ENCODE results near the gene IQCH. TPM values are rescaled to one million over a fixed set of nuclear protein-coding genes. Genes with fewer than 3 reads are reported as not detected.
"Not testable (repeated sequence)": the region's sequence is repeated elsewhere in the genome, so short reads cannot be mapped to it uniquely, and the experiment has no call there.

Gene IQCH
- total and polyA plus RNA-seq, 9 donors = 0.54 to 10.0 (median 0.84) TPM

DNA sequence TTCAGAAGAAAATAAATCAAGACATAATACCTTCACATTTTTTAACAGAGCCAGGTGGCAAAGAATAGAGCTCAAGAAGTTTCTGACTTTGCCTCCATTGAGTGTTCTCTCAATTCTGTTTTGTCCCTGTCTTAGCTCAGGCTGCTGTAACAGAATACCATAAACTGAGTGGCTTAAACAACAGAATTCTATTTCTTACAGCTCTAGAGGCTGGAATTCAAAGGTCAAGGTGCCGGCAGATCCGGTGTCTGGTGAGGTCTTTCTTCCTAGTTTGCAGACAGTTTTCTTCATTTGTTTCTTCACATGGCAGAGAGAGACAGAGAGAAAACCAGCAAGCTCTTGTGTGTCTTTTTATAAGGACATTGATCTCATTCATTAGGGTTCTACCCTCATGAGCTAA, 25.6 kb downstream of the IQCH start:
- intact Hi-C loops (cut with DNase I) = no loop called here
- Histone ChIP-seq H3K9me3 (no peaks in the 10 kb centered on the region), H3K27me3 (no peaks in the 10 kb centered on the region), H3K27ac (no peak overlapping the region), H3K36me3 (no peaks in the 10 kb centered on the region), H3K4me1 (ENCODE audit: insufficient read depth) (no peaks in the 10 kb centered on the region), H3K4me3 (no peak overlapping the region)
- 6 to 29% (median 7%) methylated on average over 2 of the region's 2 CpGs for WGBS, 3 donors
- TF ChIP-seq, protein P1, sequence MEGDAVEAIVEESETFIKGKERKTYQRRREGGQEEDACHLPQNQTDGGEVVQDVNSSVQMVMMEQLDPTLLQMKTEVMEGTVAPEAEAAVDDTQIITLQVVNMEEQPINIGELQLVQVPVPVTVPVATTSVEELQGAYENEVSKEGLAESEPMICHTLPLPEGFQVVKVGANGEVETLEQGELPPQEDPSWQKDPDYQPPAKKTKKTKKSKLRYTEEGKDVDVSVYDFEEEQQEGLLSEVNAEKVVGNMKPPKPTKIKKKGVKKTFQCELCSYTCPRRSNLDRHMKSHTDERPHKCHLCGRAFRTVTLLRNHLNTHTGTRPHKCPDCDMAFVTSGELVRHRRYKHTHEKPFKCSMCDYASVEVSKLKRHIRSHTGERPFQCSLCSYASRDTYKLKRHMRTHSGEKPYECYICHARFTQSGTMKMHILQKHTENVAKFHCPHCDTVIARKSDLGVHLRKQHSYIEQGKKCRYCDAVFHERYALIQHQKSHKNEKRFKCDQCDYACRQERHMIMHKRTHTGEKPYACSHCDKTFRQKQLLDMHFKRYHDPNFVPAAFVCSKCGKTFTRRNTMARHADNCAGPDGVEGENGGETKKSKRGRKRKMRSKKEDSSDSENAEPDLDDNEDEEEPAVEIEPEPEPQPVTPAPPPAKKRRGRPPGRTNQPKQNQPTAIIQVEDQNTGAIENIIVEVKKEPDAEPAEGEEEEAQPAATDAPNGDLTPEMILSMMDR (IDR thresholded peaks at IDR 0.05) = no peak
- TF ChIP-seq POLR2A (IDR thresholded peaks at IDR 0.05) = no peak
- no peak for TF ChIP-seq EP300 (IDR thresholded peaks at IDR 0.05)
- DNase-seq = no peak

DNA sequence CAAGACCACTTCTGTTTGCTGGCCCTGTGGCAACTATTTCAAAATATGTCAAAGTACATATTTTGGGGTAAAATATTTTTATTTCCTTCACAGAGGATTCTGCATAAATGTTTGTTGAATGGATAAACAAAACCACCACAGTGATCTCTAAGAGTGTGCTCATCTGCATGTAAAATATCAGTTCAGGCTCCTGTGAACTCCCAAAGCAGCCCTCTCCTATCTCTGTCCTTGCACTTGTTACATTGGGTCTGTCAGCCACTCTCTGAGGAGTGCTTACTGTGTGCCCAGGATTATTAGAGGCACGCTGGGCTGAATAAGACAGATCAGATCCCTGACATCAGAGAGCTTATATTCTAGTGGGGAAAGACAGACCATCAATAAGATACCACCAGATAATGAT, 27.1 kb downstream of the IQCH start:
- intact Hi-C loops (cut with DNase I) = no loop called here
- Histone ChIP-seq H3K36me3 (no peaks in the 10 kb centered on the region), H3K4me3 (no peak overlapping the region), H3K9me3 (no peaks in the 10 kb centered on the region), H3K4me1 (ENCODE audit: insufficient read depth) (no peaks in the 10 kb centered on the region), H3K27me3 (no peaks in the 10 kb centered on the region), H3K27ac (no peak overlapping the region)
- 58 to 86% (median 76%) methylated on average over 1 of the region's 1 CpG for WGBS, 3 donors
- TF ChIP-seq POLR2A (IDR thresholded peaks at IDR 0.05) = no peak
- no peak for TF ChIP-seq EP300 (IDR thresholded peaks at IDR 0.05)
- TF ChIP-seq, protein P1 (IDR thresholded peaks at IDR 0.05) = no peak
- DNase-seq = no peak

DNA sequence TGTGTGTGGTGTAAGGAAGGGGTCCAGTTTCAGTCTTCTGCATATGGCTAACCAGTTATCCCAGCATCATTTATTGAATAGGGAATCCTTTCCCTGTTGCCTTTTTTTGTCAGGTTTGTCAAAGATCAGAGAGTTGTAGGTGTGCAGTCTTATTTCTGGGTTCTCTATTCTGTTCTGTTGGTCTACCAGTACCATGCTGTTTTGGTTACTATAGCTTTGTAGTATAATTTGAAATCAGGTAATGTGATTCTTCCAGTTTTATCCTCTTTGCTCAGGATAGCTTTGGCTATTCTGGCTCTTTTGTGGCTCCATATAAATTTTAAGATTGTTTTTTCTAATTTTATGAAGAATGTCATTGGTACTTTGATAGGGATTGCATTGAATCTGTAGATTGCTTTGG, 31.0 kb downstream of the IQCH start:
- H3K27me3 ChIP-seq; DNase-seq; H3K36me3 ChIP-seq; intact Hi-C loops (cut with DNase I); H3K4me3 ChIP-seq; H3K27ac ChIP-seq; H3K4me1 ChIP-seq (ENCODE audit: insufficient read depth); H3K9me3 ChIP-seq: not testable (repeated sequence)

DNA sequence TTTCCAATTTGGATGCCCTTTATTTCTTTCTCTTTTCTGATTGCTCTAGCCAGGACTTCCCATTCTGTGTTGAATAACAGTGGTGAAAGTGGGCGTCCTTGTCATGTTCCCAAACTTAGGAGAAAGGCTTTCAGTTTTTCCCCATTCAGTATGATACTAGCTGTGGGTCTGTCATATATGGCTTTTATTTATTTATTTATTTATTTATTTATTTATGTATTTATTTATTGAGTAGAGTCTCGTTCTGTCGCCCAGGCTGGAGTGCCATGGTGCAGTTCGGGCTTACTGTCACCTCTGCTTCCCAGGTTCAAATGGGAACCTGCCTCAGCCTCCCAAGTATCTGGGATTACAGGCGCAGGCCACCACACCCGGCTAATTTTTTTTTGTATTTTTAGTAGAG, 31.8 kb downstream of the IQCH start:
- H3K27me3 ChIP-seq; H3K4me3 ChIP-seq; H3K36me3 ChIP-seq; H3K9me3 ChIP-seq; H3K4me1 ChIP-seq (ENCODE audit: insufficient read depth); intact Hi-C loops (cut with DNase I); DNase-seq; H3K27ac ChIP-seq: not testable (repeated sequence)
- 84 to 99% (median 99%) methylated on average over 6 of the region's 6 CpGs for WGBS, 3 donors

DNA sequence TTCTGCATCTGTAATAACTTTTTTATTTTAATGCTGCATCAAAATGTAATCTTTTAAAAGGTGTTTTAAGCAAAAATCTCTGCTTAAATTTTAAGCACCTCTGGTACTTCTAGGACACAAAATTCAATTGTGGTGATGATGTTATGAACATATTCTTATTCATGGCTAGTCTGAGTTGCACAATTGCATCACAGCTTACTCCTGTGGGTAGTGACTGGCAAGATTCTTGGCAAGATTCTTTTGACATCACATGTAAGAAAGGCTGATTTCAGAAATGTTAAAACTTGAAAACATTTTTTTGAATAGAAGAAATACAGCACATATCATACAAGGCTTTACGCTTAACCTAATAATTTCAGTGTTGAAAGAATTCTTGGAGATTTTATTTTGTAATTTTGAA, 35.7 kb downstream of the IQCH start:
- TF ChIP-seq, protein P1 (IDR thresholded peaks at IDR 0.05) = no peak
- no peak for TF ChIP-seq EP300 (IDR thresholded peaks at IDR 0.05)
- no peak for TF ChIP-seq POLR2A (IDR thresholded peaks at IDR 0.05)
- H3K36me3 ChIP-seq = no peaks in the 10 kb centered on the region
- no peaks in the 10 kb centered on the region for H3K9me3 ChIP-seq
- no peak overlapping the region for H3K4me3 ChIP-seq
- no peak for DNase-seq
- WGBS, 3 donors = 95 to 100% (median 97%) methylated on average over 1 of the region's 1 CpG
- intact Hi-C loops (cut with DNase I) = no loop called here
- H3K27me3 ChIP-seq = no peaks in the 10 kb centered on the region
- no peaks in the 10 kb centered on the region for H3K4me1 ChIP-seq (ENCODE audit: insufficient read depth)
- no peak overlapping the region for H3K27ac ChIP-seq

DNA sequence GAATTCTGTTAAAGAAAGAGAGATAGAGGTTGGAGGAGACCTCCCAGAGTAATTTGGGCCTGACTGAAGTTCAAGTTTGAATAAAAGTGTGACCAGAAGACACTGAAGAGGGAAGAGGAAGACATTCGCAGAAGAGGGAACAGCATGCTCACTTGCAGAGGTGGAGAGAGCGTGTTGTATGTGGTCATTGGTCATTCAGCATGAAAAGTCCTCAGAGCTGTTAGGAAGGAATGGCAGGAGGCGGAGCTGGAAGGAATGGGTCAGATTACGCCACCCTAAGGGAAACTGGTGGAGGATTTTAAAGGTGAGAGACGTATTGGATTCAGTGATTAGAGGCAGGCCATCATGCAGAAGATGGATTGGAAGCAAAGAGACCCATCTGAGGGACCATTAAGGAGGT, 41.6 kb downstream of the IQCH start:
- DNase-seq = no peak
- 93 to 98% (median 95%) methylated on average over 5 of the region's 5 CpGs for WGBS, 3 donors
- Histone ChIP-seq H3K4me1 (ENCODE audit: insufficient read depth) (no peaks in the 10 kb centered on the region), H3K4me3 (no peak overlapping the region), H3K36me3 (no peaks in the 10 kb centered on the region), H3K27me3 (no peaks in the 10 kb centered on the region), H3K27ac (no peak overlapping the region), H3K9me3 (no peaks in the 10 kb centered on the region)
- intact Hi-C loops (cut with DNase I) = loop anchor here in 1 of 4 donors (2.0 kb wide), 1 partner anchor 347 kb away; no protein-coding TSS in a partner anchor
- TF ChIP-seq EP300 (IDR thresholded peaks at IDR 0.05) (no peak), POLR2A (IDR thresholded peaks at IDR 0.05) (no peak)
- TF ChIP-seq, protein P1 (IDR thresholded peaks at IDR 0.05) = no peak
